22Rv1 (cell line): ENCODE data around the gene DHX15.

Experiments
- ZFX ChIP-seq: fragments of 450-650 bp; IDR thresholded peaks from 2 replicates; pipeline ENCODE4 v1.6.1; 2017; ENCODE audit warnings: antibody characterized with exemption, borderline replicate concordance
- TF ChIP-seq, protein P1 (sequence below): fragments of 450-650 bp; IDR thresholded peaks from 2 replicates; pipeline ENCODE4 v1.5.1; 2017; ENCODE audit warnings: mild to moderate bottlenecking

DNA sequence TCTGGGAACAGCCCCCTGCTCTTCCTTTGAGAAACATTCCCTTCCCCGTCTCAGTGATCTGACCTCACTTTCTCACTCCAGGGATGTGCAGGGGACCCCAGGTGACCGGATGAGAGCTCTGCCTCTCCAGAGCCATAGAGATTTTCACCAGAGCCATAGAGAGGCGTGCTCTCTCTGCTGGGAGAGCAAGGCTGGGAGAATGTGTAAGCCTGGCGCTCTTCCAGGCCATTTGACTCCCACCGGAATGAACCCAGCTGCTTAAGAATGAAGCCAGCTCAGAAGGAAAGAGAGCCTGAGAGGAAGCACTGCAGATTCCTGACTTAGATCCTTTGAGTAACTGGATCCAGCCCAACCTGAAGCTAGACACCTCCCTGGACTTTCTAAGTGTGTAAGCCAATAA lies 106.4 kb downstream of the DHX15 start:
- TF ChIP-seq, protein P1, sequence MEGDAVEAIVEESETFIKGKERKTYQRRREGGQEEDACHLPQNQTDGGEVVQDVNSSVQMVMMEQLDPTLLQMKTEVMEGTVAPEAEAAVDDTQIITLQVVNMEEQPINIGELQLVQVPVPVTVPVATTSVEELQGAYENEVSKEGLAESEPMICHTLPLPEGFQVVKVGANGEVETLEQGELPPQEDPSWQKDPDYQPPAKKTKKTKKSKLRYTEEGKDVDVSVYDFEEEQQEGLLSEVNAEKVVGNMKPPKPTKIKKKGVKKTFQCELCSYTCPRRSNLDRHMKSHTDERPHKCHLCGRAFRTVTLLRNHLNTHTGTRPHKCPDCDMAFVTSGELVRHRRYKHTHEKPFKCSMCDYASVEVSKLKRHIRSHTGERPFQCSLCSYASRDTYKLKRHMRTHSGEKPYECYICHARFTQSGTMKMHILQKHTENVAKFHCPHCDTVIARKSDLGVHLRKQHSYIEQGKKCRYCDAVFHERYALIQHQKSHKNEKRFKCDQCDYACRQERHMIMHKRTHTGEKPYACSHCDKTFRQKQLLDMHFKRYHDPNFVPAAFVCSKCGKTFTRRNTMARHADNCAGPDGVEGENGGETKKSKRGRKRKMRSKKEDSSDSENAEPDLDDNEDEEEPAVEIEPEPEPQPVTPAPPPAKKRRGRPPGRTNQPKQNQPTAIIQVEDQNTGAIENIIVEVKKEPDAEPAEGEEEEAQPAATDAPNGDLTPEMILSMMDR: no peak
- TF ChIP-seq ZFX: no peak
